GM21717 (cell line): Measurements from ENCODE around the gene MPHOSPH8.

Experiments
- ATAC-seq: cut with Tn5 transposase; IDR thresholded peaks from one replicate; pipeline ENCODE4 v1.9.1; 2021; ENCODE audit warnings: mild to moderate bottlenecking, moderate library complexity; ENCODE audit not compliant: unreplicated experiment

MPHOSPH8 gene, protein sequence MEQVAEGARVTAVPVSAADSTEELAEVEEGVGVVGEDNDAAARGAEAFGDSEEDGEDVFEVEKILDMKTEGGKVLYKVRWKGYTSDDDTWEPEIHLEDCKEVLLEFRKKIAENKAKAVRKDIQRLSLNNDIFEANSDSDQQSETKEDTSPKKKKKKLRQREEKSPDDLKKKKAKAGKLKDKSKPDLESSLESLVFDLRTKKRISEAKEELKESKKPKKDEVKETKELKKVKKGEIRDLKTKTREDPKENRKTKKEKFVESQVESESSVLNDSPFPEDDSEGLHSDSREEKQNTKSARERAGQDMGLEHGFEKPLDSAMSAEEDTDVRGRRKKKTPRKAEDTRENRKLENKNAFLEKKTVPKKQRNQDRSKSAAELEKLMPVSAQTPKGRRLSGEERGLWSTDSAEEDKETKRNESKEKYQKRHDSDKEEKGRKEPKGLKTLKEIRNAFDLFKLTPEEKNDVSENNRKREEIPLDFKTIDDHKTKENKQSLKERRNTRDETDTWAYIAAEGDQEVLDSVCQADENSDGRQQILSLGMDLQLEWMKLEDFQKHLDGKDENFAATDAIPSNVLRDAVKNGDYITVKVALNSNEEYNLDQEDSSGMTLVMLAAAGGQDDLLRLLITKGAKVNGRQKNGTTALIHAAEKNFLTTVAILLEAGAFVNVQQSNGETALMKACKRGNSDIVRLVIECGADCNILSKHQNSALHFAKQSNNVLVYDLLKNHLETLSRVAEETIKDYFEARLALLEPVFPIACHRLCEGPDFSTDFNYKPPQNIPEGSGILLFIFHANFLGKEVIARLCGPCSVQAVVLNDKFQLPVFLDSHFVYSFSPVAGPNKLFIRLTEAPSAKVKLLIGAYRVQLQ

DNA sequence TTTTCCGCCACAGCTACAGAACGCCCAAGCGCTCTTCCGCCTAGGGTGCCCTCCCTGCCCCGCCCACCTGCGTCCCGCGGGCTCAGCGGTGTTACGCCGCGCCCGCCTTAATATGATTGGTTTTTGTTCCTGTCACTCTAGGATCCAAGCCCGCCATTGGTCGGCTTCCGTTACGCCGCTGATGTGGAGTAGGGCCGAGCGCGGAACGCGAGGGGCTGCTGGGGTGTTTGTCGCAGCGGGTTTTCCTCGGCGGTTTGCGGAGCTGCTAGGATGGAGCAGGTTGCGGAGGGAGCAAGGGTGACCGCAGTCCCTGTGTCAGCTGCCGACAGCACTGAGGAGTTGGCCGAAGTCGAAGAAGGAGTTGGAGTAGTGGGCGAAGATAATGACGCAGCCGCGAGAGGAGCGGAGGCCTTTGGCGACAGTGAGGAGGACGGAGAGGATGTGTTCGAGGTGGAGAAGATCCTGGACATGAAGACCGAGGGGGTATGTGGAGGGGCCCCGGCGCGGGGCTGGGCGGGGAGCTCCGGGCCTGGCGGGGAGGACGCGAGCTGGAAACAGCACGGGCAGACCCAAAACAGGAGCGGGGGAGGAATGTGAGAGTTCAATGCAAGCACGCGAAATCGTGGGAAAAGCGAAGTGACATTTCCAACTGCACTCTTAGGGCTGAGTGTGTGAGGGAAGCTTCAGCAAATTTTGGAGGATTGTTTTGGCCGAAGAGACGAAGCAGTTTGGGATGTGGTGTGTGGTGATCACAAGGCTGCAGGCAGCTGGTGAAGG is at the start of gene MPHOSPH8:
MPHOSPH8 (plus strand) TSS at position 181 of the 777 bp plus-strand sequence; CDS start at position 271, 90 bp downstream.
- ATAC-seq = peak; percentile 98

DNA sequence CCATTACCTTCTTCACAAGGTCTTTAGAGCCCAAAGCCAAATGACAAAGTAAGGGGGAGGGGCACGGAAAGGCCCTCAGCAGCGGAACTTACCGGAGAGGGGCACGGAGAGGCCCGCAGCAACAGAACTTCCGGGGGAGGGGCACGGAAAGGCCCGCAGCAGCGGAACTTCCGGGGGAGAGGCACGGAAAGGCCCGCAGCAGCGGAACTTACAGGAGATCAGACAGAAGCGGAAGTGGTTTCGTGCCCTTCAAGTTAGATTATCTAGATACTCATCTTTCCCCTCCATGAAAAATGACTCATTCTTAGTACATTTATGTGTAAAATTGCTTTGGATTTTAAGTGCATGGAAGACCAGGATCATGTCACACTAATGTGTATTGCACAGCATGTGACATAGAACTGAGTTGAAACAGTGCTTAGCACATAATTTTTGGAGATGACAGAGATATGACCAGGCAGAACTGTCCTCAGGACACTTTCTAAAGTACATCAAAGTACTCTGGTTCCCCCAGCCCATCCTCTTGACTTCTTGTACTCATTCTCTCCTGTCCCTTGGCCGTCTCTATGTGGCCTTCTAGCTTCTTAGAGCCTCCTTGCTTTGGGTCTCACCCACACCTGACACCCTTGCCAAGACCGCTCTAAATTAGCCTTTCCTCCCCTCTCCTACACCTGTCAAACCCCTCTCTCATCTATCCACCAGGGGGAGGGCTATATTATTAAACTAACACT is 46.4 kb upstream of the MPHOSPH8 start:
- ATAC-seq = peak; percentile 78

DNA sequence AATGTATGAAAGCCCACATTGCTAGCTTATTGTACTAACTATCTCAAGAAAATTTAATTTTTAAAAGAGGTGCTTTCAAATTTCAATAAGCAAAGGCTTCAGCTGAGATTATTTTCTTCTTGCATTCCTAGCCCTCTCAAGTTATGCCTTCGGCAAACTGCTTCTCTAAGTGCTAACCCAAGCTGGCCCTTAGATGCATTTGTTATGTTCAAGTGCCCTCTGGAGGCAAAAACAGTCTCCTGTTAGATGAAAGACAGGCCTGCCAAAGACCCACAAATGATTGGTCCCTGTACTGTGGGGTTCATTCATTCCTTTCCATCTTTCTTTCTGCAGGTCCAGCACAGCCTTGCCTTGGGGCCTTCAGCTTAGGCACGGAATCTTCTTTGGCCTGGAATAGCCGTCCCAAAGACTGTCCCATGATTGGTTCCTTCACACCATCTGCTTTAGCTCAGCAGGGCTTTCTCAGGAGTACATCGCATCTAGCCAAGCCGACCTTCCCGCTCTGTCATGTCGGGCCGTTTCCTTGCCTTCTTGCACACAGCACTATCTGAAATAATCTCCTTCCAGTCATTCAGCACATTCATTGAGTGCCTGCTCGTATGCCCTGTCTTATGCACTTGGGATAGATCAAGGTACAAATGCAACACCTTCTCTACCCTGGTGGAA is 45.7 kb upstream of the MPHOSPH8 start:
- peak; percentile 78 for ATAC-seq

DNA sequence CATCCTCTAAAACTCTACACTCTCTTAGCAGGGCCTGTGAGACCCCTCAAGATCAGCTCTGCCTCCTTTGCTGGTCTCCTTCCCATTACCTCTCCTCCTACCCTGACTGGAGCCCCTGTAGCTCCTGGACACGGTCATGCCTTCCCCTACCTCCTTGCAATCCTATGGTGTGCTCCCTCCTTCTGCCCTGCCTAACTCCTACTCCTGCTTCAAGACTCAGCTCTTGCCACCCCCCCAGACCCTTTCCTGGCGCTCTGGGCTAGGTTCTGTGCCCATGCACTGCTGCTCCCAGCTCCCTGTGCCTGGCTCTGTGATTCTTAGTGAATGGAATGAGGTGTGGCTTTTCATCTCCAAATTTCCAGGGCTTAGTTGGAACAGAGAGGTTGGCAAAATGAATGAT is 44.1 kb upstream of the MPHOSPH8 start:
- ATAC-seq = no peak

DNA sequence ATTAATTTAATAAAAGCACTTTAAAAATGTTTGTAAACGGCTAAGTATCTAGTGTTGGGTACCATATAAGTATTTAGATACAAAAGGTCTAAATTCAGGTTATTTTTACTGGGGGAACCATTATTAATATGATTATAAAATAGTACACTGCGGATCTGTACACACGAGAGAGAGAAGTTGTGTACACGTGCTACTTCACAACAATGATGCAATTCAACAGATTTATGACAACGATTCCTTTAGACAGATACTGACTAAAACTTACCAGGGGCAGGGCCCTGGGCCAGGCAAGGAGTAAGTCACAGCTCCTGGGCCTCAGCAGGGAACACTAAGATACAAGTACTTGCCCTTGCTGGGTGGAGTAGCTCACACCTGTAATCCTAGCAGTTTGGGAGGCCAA is 43.0 kb upstream of the MPHOSPH8 start:
- no peak for ATAC-seq

DNA sequence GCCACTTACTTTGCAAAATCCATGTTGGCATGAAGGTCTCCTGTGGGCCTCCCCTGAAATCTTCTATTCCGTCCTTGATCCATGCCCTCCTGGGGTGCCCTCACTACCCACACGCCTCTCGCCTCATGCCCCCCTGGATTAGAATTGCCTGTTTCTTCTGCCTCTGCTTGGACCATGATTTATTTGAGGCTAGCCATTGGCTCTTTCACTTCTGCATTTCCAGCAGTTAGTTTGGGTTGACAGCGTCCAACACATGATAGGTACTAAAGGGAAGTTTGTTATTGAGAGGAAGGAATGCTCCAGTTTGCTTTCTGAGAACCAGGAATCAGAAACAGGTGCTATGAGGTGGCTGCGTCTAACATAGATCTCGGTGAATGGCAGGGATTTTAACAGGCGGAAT is 41.6 kb upstream of the MPHOSPH8 start:
- ATAC-seq = no peak

DNA sequence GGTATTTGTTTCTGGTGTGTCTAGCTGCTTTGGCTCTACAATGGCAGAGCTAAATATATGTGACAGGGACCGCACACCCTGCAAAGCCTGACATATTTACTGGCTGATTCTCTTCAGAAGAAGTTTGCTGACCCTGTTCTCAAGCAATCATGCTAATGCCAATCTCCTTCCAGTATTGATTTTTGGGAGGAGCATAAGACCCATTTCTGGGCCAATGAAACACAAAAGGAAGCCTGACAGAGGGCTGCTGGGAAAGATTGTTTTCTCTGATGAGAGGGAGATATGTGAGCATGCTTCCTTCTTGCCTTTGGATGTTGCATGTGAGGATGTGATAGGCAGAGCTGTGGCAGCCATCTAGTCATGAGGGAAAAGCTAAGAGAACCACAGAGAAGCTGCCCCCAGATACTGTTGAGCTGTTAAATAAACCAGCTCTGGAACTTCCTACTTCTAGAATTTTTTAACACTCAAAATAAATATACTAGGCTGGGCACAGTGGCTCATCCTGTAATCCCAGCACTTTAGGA is 40.7 kb upstream of the MPHOSPH8 start:
- ATAC-seq = no peak

DNA sequence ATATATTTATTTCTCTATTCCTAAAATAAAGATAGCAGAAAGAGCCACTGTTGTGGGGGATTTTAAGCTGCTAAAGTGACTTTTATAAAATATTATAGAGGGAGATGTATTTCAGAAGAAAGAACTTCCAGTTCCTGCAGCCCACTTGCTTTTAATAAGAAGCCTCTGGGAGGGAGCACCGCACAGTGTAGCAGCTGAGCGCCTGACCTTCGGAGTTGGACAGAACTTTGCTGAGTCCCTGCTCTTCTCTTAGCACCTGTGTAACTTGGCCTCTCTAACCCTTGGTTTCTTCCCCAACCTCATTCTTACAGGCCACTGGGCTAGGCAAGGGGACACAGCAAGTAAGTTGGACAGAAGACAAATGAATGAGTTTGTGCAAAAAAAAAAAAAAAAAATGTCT is 37.4 kb upstream of the MPHOSPH8 start:
- ATAC-seq = no peak

DNA sequence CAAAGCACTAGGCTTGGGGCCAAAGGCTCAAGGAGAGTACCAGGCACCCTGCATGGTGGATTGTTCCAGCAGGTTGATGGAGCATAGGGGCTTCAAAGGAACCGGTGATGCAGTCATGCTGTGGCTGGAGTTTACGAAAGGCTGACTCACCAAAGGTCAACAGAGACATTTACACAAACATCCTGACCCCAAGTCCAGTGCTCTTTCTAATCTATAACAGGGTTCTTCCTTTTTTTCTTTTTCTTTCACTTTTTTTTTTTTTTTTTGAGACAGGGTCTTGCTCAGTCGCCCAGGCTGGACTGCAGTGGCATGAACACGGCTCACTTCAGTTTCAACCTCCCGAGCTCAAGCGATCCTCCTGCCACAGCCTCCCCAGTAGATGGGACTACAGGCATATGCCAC is 36.5 kb upstream of the MPHOSPH8 start:
- no peak for ATAC-seq

DNA sequence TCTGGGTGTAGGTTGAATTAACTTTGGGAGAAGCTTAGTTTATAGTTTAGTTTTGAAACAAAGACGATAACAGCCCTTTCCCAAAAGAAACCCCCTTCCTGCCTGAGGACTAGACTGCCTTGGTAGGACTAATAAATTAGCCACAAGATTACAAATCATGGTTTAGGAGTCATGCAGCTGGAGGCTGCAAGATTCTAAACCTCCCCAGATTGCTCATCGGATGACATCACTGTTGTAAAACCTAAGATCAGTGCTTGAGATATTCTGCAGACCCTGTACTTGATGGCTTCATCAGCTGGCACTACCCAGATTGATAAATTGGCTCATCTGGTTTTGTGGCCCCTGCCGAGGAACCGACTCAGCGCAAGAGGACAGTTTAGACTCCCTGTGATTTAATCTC is 35.9 kb upstream of the MPHOSPH8 start:
- no peak for ATAC-seq

DNA sequence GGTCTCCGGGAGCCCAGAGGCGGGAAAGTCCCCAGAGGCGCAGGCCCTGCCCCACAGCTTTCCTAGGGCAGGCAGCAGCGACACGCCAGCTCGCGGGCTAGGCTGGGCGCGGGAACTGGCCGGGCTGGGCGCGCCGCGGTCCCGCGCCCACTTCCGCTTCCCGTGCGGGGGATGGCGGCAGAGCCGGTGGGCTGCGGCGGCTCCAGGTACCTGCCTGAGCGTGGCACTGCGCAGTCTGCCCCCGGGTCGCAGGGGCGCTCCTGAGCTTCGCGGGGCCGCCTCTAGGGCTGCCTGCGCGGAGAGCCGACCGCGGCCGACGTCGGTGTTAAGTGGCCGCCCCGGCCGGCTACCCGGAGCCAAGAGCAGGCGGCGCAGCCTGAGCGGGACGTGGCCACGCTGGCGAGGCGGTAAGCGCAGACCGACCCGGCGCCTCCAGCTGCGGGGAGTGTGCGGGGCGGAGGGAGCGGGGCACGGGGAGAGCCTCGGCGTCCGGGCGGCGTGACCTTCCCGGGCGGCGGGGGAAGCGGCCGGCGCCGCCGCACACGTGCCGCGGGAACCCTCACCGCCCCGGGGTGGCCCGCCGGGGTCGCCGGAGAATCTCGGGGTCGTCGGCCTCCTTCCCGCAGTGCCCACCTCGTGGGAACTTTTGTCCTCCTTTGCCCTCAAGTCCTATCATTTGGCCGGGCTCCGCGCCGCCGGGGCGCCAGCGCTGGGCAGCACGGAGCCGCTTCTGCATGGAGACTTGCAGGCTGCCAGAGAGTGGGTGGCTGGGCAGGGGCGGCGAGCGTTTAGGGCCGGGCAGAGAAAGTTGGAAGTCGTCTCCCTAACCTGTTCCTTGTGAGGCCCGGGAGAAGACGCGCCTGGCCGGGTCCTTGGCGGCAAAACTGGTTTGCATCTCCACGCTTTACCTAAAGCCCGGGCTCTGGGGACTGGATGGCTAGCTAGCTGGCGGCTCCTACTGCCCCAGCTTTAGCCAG is 31.4 kb upstream of the MPHOSPH8 start:
- ATAC-seq = peak; percentile 71

DNA sequence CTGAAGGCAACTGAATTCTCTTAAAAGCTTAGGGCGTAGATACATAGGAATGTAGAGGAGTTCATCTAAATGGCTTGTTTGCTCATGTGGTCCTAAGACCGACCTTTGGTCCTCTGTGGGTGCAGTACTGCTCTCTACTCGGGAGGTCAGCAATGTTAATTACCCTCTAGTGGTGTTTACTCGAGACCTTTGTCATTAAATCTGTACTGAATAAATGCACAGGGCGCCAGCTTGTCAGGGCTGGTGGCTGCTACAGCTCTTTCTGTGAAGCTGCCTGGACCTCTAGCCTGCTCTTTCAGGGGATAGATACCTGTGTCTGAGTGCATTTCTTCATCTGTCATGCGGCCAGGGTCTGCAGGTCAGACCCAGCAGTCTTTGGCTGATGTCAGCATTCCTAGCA is 29.2 kb upstream of the MPHOSPH8 start:
- ATAC-seq = no peak

DNA sequence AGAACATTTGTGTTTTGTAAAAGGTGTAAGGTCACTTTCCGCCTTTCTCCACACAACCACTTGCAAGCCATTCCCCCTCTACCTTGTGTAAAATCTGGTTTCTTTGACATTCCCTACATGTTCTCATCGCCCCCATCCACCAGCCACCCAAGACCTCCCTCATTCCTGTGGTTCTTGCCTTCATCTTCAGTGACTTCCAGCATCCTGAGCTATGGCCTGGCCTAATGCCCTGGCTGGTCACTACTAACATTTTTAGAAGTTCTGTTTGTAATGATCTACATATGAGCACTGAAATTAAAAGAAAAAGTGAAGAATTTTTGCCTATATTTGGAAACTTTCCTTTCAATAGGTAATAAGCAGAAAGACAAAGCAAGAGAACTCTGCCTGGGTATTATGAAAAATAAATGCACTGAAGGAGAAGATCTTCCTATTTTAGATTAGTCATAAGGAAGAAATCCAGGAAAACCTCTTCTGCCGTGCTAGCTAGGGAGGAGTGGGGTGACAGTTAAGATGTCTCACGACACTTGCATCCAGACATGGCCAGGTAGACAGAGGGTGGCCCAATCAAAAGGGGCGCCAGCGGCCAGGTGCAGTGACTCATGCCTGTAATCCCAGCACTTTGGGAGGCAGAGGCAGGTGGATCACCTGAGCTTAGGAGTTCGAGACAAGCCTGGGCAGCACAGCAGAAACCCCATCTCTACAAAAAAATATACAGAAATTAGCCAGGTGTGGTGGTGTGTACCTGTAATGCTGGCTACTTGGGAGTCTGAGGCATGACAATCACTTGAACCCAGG is 28.1 kb upstream of the MPHOSPH8 start:
- ATAC-seq = no peak

DNA sequence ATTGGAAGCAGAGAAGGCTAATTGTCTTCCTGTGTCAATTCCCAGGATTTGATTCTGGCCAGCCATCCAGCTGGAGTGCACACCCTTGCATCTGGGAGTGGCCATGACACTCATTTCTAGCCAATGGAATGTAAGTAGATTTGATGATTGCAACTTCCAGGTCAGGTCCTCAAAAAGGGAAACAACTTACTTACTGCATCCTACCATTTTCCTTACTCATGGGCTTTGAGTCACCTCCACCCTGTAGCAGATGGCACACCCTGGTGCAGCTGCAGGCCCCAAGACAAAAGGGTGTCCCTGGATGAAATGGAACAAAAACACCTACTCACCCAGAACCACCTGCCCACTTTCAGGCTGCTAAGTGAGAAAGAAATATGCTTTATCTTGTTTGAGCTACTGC is 27.3 kb upstream of the MPHOSPH8 start:
- ATAC-seq = no peak

DNA sequence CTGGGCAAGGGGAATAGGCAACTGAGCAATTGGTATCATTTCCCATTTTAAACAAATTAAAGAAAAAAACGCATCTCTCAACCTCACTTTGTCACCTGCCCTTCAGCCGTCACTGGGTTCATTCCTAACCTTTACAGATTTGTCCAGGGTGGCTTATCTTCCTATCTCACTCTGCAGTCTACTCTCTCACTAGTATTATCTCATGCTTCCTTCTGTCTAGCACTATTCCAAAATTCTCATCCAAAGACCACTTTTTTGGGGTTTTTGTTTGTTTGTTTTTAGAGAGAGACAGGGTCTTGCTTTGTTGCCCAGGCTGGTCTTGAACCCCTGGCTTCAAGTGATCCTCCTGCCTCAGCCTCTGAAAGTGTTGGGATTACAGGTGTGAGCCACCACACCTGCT is 26.7 kb upstream of the MPHOSPH8 start:
- no peak for ATAC-seq

DNA sequence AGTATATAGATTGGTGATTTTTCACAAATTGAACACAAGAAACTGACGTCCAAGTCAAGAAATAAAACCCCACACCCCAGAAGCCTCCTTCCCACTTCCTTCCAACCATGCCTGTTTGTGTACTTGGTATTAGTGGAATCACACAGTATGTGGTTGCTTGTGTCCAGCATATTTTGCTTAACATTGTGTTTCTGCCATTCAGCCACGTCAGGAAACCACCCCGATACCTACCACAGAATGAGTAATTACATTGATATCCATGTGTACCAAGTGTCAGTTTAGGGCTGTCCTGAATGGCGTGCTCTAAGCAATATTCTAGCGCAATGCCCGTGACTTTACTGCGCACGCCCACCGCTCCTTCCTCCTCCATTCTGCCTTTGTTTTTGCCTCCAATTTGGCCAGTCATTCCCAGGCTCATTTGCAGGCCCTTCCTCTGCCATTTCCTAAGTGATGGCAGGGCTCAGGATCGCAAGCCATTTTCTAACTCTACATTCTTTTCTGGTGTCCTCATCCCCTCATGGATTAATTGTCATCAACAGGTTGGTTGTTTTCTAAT is 25.9 kb upstream of the MPHOSPH8 start:
- ATAC-seq = no peak

DNA sequence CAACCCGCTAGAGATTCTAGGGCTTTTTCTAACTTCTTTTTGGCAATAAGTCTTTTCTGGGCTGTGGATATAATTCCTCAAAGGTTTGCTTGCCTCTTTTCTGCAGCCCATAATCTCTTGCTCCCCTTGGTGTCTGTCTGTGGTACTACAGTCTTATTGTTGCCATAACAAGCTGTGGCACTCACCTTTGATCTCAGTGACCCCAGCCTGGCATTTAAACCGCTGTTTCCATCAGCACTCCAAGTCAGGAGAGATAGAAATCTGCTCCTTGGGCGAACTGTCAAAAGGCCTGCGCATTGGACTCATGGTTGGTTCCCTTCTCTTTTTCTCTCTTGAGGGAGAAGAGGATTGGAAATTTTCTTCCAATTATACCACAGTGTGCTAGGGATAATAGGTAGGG is 14.5 kb upstream of the MPHOSPH8 start:
- no peak for ATAC-seq

DNA sequence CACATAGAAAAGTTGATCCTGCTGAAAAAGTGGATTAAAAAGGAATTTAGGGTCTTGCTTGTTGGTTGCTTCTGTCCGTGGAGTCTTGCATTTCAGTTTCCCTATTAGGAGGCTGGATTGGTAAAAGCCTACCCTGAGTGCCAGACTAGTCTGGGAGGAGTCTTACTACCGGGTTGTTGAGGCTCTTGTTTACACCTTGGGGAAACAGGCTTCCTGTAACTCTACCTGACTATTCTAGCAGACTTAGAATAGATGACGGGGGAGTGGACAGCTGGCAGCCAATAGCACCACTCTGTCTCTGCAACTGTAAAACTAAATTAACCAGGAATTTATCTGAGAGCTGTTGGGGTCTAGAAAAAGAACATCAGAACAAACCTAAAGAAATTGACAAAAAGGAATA is 11.3 kb upstream of the MPHOSPH8 start:
- ATAC-seq = no peak
